ENCODE data around the gene ECE1.

- no peak for TF ChIP-seq CTCF (IDR thresholded peaks at IDR 0.05)
- no peak for TF ChIP-seq POLR2A (IDR thresholded peaks at IDR 0.05)
Measured at GRCh38 chr1:21338573-21339355, 48.5 kb upstream of the ECE1 start.

Measured in heart left ventricle (tissue), 13 donors.